ENCODE measurements around the gene IRF5.

Gene IRF5

DNA sequence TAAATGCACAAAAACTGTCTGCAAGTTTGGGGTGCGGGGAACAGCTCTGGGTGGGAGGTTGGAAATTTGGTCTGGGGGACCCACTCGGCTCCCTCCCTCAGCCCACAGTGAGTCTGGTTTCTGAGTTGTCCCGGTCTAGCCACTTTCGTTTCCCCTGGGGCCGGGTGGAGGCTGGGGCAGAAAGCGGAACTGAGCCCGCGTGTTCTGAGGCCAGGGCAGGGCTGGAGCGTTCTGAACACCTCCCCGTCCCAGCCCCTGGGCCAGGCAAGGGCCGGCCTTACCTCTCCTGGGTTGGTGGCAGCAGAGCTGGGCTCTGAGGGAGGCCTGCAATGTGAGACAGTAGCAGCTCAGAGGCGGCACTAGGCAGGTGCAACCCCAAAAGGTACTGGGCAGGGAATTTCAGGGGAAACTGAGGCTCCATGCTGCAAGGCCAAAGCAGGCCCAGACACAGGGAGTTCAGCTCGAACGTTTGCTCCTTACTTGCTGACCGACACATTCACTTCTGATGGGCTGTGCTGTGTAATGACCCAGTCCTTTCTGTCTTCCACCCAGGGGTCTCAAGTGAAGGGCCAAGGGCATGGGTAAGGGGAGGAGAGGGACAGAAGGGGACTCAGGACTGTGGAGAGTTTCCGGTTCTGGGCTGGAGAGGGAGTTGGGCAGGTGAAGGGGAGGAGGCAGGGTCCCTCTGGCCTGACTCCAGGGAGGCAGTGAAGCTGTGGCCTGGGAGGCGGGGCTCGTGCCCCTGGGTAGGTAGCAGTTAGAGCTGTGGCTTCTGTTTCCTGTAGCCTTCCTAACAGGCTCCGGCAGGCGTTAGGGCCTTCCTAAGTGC is 3.0 kb downstream of the IRF5 start:
- no peak for DNase-seq

DNA sequence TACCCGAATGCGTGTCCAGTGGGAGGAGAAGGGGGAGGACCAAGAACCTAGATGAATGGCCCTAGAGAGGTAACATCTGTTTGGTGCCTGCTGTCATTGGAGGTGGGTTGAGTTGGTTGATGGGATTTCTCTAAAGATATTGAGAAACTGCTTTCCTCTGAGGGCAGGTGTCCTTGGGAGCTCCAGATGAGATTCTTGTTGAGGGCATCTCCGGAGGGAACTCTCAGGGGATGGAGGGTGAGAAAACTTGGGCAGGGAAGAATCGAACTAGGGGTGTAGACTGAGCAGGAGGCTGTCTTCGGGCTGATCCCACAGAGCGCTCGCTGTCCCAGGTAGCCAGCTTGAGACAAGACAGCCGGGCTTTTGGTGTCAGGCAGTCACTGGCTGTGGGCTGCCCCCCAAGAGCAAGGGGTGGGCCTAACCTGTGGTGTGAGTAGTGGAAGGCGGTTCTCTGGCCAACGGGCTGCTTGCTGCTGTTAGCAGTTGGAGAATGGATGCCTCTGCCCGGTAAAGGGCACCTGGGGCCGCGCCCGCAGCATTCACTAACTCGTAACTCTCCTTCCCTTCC is 3.7 kb downstream of the IRF5 start:
- no peak for DNase-seq

DNA sequence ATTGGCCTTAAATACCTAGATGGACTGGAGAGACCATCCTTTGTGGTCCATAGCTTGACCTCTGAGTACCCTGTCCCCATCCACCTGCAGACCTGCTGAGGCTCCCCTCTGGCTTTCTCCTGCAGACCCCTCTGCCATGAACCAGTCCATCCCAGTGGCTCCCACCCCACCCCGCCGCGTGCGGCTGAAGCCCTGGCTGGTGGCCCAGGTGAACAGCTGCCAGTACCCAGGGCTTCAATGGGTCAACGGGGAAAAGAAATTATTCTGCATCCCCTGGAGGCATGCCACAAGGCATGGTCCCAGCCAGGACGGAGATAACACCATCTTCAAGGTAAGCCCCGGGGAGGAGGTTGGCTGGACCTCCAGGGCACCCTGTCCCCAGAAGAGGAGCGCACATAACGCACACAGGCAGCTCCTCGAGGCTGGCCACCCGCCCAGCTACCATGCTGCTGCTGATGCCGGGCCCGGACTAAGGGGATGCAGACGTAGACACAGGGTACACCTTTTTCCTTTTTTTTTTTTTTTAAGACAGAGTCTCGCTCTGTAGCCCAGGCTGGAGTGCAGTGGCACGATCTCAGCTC is 4.3 kb downstream of the IRF5 start:
- DNase-seq: no peak

DNA sequence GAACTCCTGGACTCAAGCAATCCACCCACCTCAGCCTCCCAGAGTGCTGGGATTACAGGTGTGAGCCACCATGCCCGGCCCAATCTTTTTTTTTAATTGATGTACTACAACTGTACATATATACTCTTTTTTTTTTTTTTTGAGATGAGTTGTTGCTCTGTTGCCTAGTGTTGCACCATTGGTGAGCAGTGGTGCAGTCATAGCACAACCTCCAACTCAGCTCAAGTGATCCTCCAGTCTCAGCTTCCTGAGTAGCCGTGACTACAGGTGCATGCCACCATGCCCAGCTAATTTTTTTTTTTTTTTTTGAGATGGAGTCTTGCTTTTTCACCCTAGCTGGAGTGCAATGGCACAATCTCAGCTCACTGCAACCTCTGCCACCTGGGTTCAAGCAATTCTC is 5.5 kb downstream of the IRF5 start:
- DNase-seq: peak; percentile 61

DNA sequence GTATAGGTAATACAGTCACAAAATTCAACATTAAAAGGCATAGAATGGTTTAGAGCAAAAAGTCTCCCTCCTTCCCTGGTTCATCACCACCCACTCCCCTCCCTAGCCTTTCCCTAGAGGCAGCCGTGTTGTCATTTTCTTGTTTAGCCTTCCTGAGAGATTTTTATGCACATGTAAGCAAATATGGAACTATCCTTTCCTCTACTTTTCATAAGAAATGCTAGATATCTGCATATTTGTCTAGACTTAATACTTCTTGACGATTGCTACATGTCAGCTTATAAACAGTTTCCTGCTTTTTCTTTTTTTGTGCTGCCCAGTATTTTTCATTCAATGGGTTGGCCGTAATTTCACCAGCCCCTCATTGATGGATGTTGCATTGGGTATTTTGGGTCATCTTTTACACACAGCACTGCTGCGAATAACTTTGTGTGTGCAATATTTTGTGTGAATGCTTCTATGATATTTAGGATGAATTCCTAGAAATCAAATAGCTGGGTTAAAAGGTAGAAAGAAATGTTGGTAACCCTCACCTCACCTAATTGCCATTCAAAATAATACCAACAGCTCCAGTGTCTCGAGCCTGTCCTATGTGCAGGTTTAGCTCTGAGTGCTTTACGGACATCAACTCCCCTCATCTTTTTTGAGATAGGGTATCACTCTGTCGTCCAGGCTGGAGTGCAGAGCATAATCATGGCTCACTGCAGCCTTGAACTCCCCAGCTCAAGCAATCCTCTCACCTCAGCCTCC is 6.9 kb downstream of the IRF5 start:
- DNase-seq: no peak

DNA sequence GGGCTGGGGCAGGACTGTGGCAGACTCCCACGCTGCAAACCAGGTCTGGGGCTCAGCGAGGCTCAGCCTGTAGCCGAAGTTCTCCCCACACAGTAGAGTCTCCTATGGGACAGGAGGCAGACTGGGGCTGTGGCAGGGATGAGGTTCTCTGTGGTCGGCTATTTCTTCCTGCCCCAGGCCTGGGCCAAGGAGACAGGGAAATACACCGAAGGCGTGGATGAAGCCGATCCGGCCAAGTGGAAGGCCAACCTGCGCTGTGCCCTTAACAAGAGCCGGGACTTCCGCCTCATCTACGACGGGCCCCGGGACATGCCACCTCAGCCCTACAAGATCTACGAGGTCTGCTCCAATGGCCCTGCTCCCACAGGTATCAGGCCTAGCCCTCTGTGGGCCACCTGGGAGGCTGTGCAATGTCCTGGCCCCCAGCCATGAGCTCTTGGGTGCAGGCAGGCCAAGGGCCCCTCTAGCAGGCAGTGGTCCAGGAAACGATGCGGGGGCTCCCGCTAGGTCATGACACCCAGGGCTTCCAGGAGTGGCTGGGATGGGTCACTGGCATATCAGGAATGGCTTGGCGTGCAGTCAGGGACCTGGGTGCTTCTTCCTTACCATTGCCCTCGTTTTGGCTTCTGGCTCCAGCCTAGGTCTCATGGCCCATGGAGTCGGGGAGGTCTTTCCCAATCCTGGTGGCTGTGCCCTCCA is 8.1 kb downstream of the IRF5 start:
- DNase-seq: no peak

DNA sequence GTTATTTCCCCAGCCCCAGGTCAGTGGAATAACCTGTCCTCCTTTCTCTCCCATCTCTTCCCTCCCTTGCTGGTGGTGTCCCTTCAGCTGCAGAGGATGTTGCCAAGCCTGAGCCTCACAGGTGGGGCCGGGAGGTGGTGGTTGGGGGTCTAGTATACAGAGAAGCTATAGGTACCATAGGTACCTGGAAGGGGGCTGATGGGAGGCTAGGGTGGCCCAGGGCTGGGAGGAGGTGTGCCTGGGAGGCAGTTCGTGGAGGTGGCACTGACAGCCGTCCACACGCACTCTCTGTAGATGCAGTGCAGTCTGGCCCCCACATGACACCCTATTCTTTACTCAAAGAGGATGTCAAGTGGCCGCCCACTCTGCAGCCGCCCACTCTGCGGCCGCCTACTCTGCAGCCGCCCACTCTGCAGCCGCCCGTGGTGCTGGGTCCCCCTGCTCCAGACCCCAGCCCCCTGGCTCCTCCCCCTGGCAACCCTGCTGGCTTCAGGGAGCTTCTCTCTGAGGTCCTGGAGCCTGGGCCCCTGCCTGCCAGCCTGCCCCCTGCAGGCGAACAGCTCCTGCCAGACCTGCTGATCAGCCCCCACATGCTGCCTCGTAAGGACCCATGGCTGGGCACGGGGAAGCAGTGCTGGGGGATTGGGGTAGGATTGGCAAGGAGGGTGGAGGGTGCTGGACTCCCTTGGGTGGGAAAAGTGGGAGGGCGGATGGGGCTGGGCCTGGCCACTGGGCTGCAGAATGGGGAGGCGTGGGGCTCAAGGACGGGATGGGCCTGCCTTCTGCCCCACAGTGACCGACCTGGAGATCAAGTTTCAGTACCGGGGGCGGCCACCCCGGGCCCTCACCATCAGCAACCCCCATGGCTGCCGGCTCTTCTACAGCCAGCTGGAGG is 9.5 kb downstream of the IRF5 start:
- peak; percentile 30 for DNase-seq

DNA sequence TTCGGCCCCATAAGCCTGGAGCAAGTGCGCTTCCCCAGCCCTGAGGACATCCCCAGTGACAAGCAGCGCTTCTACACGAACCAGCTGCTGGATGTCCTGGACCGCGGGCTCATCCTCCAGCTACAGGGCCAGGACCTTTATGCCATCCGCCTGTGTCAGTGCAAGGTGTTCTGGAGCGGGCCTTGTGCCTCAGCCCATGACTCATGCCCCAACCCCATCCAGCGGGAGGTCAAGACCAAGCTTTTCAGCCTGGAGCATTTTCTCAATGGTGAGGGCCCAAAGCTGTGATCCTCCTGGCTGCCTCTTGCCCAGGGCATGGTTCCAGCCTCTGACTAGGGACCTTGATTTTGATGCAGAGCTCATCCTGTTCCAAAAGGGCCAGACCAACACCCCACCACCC is 10.1 kb downstream of the IRF5 start:
- DNase-seq: no peak

DNA sequence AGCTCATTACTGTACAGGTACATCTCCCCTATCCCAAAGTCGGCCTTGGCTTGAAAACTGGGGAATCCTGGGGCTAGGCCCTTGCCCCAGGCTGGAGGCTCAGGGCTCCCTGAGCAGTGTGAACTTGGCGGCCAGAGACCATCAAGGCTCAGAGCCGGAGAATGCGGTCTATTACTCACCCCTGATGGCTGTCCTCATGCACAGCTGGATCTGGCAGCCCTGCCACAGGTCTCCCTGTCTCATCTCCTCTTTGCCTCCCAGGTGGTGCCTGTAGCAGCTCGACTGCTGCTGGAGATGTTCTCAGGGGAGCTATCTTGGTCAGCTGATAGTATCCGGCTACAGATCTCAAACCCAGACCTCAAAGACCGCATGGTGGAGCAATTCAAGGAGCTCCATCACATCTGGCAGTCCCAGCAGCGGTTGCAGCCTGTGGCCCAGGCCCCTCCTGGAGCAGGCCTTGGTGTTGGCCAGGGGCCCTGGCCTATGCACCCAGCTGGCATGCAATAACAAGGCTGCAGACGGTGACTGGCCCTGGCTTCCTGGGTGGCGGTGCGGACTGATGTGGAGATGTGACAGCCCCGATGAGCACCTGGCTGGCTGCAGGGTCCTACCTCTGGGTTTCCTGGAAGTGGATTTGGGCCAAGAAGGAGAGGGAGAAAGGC is 10.7 kb downstream of the IRF5 start:
- DNase-seq: no peak

DNA sequence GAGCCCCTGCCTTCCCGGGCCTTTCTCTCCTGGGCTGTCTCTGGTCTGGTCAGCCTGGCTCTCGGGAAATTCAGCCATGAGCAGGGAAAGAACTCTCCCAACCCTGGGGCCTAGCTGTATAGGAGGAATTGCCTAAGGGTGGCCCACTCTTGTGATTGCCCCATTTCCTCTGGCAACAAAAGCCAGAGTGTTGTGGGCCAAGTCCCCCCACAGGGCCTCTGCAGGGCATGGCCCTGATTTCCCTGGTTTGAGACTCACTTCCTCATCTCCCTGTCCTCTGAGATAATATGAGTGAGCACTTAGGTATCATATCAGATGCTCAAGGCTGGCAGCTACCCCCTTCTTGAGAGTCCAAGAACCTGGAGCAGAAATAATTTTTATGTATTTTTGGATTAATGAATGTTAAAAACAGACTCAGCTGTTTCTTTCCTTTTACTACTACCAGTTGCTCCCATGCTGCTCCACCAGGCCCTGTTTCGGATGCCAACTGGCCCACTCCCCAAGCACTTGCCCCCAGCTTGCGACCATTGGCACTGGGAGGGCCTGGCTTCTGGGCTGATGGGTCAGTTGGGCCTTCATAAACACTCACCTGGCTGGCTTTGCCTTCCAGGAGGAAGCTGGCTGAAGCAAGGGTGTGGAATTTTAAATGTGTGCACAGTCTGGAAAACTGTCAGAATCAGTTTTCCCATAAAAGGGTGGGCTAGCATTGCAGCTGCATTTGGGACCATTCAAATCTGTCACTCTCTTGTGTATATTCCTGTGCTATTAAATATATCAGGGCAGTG is 11.4 kb downstream of the IRF5 start:
- DNase-seq: no peak

DNA sequence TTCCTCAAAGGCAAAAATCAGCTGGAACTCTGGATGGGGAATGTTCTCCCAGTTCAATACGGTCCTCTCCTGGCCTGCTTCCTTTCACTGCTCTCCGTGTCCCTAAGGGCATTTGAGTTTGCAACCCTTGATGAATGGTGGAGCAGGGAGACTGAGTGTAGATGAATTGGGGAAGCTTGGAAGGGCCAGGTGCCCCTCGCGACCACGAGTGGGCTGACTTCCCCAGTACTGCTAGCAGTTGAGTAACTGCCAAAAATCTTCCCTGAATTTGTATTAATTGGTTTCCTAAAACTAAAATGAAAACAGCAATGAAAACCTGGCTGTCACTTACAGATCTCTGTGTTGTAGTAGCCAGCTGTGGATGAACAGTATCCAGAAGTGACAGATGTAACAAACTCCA is 13.6 kb downstream of the IRF5 start:
- no peak for DNase-seq

DNA sequence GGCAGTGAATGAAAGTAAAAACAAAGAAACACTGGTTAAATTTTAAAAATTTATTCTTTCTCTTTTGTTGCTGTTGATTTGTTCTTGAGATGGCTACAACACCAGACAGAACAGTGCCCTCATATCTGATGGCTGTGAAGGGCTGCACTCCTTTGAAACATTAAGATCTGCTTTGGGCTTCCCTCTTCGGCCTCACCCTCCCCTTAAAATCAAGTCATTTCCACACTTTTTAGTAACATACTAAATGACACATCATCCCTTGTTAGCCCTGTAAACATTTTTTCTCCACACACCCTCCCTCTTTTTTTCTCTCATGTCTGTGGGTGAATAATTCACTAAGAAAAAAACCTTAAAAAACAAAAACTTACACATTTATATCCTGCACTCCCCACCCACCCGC is 16.4 kb downstream of the IRF5 start:
- DNase-seq: no peak

DNA sequence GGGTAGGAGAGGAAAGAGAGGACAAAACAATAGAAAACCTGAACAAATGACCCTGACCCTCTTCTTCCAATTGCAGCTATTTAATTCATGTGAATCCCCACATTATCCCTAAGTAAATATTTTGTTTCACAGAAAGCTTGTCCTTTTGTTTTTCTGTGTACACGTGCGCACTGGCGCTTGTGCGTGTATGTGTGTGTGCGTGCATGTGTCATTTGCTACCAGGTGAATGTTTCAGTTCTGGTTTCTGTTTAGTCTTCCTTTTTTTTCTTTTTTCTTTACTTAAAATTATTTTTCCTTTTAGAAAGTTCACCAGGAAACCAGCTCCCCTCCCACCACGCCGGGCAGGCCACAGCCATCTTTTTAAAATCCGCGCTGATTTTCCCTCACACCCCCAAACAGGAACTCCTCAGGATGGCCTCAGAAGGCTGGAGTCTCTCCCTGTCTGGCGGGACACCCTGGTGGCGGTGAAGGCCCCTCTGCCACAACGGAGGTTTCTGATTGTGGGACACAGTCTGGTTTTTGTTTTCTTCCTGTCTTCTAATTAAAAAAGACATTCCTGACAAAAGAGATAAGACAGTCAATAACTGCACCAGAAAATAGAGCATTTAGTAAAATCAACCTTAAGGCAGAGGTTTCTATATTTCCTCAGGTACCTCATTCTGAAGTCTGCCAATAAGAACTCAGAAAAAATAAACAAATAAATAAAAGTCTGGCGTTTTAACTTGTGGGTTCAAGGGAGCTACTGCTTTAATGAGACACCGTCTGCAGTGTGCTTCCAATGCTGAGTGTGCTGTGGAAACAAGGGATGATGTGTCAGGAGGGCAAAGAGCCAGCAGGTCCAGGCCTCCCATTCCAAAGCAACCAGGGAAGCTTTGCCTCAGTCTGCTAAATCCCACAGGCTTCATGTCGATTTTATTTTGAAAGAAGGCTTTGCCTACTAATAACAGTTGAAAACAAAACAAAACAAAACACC is 17.4 kb downstream of the IRF5 start:
- DNase-seq: peak; percentile 81

DNA sequence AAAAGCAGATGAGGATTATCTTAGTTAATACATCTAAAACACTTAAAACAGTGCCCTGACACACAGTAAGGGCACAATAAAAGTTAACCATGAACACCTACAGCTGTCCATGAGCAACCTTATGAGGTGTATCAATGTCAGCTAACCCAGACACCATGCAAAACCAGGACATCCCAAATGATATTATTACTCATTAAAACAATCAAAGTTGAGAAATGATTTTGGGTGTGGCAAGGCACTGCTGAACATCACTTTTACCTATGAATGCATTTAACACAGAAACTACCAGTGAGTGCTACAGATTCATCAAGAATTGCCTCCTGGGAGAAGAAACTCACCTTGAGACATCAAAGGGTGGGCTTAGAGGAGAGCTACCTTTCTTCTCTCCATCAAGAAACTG is 18.3 kb downstream of the IRF5 start:
- no peak for DNase-seq

DNA sequence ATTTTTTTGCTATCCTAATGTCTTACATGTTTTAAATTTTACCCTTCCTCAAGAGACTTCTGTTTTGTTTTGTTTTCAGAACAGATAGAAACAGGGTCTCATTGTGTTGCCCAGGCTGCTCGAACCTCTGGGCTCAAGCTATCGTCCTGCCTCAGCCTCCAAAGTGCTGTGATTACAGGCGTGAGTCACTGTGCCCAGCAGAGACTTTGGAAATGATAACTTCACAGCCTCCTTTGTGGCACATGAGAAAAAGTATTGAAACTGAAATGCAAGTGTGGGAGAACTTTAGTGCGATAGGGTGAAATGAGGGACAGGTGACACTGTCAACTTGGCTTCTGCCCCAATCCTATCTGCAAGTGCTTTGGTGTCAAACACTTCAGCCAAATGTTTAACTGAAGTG is 21.6 kb downstream of the IRF5 start:
- DNase-seq: no peak

DNA sequence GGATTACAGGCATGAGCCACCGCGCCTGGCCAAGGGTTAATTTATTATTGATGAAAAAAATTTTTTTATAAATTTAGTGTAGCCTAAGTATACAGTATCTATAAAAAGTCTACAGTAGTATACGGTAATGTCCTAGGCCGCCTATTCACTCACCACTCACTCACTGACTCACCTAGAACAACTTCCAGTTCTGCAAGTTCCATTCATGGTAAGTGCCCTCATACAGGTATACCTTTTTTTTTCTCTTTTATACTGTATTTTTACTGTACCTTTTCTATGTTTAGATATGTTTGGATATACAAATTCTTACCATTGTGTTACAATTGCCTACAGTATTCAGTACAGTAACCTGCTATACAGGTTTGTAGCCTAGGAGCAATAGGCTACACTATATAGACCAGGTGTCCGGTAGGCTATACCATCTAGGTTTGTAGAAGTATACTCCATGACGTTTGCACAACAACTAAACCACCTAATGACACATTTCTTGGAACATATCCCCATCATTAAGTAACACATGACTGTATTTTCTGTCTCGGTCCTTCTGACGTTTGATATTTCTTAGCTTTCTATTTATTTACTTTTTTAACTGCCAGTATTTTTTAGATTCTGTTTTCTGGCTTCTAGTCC is 23.4 kb downstream of the IRF5 start:
- peak; percentile 47 for DNase-seq

DNA sequence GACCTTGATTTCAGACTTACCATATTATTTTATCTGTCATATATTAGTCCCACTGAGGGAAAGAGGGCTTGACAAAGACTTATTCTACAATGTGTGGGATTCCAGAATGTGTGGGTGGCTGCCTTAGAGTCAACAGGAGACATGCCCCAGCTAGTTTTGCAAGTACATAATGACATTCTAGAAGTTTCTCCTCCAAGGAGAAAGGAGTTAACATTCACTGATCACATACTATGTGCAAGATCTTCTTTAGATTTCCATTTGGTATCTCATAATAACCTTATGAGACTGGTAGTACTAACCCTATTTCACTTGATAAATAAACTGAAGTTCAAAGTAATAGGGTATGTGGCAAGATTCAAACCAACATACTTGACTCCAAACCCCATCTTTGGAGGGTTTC is 25.2 kb downstream of the IRF5 start:
- DNase-seq: no peak

DNA sequence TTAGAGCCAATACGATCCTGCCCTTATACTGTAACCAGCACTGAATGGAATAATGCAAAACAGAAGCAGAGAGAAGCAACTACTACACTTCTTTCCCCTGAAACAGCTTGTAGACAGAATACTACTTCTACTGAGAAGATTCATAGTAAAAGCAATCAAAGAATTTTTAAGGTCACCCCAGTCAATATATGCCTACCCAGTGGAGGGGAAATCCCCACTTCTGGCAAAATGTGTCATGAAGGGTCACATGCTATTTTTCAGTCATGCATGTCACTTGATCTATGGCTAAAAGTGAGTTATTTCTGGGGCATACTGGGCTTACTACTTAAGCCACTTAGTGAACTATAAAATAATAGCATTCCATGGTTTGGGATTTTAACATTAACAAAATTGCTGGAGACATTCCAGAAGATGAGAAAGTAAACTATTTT is 25.6 kb downstream of the IRF5 start:
- DNase-seq: peak; percentile 37

DNA sequence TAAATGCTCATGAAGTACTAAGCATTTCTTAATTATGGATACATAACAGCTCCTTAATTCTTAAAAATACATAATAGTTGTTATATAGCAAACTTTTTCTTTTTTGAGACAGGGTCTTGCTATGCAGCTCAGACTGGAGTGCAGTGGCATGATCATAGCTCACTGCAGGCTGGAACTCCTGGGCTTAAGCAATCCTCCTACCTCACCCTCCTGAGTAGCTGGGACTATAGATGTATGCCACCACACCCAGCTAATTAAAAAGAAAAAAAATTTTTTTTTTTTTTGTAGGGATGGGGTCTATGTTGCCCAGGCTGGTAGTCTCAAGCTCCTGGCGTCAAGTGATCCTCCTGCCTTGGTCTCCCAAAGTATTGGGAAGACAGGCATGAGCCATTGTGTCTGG is 30.9 kb downstream of the IRF5 start:
- no peak for DNase-seq
